ENCODE data around the gene ST3GAL4.

GRCh38 chr11:126459691-126460281 lies 104.3 kb downstream of the ST3GAL4 start:
- TF ChIP-seq, protein P1, sequence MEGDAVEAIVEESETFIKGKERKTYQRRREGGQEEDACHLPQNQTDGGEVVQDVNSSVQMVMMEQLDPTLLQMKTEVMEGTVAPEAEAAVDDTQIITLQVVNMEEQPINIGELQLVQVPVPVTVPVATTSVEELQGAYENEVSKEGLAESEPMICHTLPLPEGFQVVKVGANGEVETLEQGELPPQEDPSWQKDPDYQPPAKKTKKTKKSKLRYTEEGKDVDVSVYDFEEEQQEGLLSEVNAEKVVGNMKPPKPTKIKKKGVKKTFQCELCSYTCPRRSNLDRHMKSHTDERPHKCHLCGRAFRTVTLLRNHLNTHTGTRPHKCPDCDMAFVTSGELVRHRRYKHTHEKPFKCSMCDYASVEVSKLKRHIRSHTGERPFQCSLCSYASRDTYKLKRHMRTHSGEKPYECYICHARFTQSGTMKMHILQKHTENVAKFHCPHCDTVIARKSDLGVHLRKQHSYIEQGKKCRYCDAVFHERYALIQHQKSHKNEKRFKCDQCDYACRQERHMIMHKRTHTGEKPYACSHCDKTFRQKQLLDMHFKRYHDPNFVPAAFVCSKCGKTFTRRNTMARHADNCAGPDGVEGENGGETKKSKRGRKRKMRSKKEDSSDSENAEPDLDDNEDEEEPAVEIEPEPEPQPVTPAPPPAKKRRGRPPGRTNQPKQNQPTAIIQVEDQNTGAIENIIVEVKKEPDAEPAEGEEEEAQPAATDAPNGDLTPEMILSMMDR (optimal IDR thresholded peaks at IDR 0.05 in 1 of 3, IDR thresholded peaks at IDR 0.05 in 1 of 3, conservative IDR thresholded peaks at IDR 0.05 in 1 of 3; ENCODE audit: extremely low read depth in 1 of 3, insufficient read depth in 2 of 3, low read length in 3 of 3): no peak
- TF ChIP-seq EZH2 (IDR thresholded peaks at IDR 0.05; ENCODE audit: low read length): no peak
